Measurements from ENCODE around the gene OLFML1. TPM values are rescaled to one million over a fixed set of nuclear protein-coding genes. Genes with fewer than 3 reads are reported as not detected.
A peak's percentile ranks its signal among the peaks of the same experiment; 100 is the strongest.

The OLFML1 gene
- polyA plus RNA-seq (ENCODE audit: insufficient read length): 35.0 TPM

DNA sequence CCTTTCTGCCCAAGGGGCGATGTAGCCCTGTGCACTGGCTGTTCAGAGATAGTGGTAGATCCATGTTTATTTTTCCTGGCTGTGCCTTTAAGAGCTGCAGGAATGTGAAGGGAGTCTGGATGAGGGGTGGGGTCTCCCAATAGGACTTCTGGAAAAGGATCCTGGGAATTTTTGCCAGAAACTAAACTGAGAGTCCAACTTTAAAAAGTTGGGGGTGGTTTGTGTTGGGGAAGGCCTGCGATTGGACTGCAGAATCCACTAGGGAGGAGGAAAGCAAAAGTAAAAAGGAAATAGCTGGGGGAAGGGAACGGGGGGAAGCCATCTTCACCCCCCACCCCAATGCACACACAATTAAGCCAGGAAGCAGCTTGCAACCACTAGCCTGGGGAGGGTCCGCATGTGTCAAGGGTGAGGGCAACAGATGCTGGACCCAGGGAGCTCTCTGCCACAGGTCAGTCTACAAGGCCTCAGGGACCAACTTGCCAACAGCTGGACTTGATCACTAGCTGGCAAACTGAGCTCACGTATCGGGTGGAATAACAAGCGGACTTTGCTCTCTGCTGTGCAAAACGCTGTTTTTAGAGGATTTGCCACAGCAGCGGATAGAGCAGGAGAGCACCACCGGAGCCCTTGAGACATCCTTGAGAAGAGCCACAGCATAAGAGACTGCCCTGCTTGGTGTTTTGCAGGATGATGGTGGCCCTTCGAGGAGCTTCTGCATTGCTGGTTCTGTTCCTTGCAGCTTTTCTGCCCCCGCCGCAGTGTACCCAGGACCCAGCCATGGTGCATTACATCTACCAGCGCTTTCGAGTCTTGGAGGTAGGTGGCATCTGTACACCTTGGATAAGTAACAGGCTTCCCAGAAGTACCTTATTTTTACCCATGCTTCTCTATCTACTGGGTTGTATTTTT, at the start of gene OLFML1:
Gene OLFML1 (plus strand): TSS at position 321 of the 912 bp plus-strand sequence. CDS start 370 bp downstream, at position 691.
- peak; percentile 84 for DNase-seq (ENCODE audit: low read depth)

DNA sequence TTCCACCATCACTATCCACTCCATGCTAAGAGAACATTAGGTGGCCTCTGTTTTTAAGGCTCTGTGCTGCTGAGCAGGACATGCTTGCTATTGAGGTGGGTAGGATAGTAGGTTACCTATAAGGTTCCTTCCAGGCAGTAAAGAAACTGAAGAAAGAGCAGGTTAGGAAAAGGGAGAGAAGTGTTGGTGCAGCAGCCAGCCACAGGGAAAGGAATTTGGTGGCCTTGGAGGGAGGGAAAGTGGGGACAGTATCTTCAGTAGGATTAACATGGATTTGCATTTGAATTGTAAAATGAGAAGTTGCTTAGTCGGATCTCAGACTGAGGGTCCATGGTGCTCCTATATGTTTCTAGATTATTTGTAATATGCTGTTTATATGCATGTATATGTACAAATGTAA, 49.2 kb upstream of the OLFML1 start:
- DNase-seq (ENCODE audit: low read depth): no peak

DNA sequence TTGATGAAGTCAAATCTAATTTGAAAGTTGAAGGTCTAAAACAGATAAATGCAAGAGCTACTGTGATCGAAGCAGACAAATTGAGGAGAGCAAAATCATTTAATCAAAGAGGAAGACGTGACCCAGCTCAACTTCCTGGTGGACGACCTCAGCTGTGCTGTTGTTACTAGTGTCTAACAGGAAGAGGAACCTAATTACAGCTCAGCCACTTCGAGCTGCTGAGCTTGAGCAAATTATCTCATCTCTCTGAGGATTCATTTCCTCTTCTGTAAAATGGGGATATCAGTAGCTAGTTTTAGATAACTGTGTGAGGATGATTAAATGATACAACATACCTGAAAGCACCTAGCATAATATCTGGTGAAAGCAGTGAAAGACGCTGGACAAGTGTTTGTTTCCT, 48.6 kb upstream of the OLFML1 start:
- DNase-seq (ENCODE audit: low read depth): no peak

DNA sequence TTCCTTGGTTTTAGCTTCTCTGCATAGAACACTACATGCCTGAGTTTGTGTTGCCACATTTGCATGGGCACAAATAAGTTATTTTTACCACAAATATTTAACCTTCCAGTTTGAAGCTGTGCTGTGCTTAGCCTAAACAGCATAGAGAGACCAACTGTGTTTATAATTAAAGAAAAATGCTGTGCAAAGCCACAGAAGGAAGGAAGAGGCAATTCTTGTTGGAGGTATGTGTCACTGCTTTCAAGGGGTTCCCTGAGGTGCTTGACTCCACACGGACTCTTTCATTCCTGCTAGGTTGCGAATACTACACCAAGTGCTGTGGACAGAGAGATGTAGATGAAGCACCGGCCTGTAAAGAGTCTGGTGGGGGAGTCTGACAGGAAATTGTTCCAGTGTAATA, 47.6 kb upstream of the OLFML1 start:
- no peak for DNase-seq (ENCODE audit: low read depth)

DNA sequence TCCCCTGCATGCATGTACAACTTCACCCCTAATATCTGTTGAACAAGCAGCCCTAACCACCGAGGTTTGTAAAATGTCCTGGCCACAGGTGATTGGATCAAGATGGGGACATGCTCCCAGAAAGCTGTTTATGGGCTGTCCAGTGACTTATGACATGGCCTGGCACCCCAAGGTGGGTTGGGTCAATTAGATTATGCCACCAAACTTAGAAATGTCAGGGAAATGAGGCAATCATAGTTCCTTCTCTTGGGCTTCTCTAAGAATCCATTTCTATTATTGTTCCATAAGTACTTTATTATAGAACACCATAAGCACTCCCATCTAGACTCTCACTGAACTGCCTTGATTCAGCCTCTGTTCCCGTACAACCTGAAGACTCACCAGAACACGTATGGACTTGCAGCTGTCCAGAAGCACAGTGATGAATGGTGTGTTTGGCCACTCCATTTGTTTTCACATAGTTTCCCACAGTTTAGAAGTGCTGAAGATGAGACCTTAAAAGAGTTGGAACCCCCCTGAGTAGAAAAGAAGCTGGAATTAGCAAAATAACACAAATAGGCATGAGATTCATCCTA, 45.5 kb upstream of the OLFML1 start:
- no peak for DNase-seq (ENCODE audit: low read depth)

DNA sequence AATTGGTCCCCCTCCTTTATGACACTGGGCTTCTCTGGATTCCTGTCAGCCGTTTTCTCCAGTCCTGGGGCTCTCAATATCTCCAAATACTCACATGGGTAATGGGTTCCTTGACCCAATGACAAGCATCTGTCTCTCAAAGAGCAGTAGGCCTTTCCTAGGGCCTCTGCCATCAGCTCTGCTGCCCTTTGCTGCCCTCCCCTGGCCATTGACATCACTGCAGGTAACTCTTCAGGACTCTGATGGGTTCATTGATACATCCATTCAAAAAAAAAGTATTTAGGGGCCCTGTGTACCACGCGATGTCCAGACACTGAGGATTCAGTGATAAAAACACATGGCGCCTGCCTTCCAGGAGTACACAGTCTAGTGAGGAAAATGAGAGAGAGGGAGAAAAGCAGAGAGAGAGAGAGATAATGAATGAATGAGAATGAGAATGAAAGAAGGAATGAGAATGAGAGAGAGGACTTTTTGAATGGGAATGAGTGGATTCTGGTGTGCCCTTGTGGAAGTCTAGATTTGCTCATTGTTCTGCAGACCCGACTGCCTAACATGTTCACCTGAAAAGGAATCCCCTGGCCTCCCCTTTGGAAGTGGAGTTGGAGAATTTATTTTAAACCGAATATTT, 42.6 kb upstream of the OLFML1 start:
- DNase-seq (ENCODE audit: low read depth): no peak

DNA sequence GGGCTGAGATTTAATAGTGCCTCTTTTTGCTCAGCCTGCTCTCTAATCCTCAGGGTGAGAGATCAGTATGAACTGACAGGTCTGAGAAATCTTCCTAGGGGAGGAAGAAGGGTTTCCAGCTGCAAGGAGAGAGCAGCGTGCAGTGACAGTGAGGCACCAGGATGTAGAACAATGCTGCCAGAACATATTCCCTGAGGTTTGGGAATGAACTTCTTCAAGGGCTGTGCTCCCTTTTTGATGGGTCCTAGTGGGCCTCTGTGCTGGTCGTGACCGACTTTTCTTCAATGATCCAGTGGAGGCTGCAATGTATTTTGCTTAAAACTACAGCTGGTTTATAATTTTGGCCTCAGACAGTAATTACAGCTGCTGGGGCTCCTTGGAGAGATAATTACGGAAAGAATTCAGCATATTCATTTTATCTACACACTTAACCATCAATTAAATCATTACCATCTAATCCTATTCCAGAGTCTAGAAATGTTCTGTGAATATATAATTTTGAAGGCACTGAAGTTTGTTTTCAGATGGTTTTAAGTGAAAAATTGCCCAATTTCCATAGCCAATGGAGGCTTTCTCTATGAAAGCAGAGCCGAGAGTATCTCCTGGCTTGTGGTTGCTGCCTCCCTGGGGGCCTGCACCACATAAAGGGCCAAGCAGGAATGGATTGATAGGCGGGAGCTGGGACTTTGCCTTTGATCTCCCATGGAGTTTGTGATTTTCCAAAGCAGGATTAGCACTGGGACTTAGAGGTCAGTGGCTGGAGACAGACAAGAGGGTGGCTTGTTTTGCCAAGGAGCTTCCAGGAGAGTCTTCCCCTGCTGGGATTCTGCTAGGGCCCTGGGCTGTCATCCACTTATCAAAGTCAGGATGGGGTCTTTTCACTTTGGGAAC, 41.0 kb upstream of the OLFML1 start:
- DNase-seq (ENCODE audit: low read depth): no peak

DNA sequence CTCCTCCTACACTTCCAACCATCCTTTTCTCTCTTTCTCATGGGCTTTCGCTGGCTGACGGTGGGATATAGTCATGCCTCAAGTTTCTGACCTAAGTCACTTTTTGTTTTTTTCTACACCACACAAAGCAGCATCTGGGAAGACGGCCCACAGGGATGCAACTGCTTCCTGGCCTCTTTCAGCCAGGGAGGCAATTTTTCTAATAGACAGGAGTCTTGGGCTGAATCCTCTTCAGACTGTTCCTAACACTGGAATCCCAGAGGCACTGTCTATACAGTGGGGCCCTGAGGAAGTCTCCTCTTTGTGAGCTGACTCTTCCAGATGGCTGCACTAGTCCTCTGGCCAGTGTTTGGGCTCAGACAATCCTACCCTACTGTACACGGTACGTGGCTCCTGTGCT, 39.7 kb upstream of the OLFML1 start:
- no peak for DNase-seq (ENCODE audit: low read depth)

DNA sequence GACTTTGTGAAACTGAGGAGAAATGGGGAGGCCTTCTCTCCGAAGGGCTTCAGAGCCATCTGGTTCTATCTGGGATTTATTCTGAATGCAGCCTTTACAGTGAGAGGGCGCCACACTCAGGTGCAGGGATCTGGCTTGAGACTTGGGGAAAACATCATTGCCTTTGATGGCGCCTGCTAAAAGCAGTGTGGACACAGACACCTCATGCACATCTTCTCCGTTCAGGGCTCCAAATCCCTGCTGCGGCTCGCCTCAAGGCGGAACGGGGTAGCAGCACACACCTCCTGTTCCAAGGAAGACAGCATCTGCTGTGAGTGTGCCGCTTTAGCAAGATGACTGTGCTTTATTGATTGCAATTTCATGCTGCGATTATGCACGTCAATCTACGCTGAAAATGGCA, 37.1 kb upstream of the OLFML1 start:
- no peak for DNase-seq (ENCODE audit: low read depth)

DNA sequence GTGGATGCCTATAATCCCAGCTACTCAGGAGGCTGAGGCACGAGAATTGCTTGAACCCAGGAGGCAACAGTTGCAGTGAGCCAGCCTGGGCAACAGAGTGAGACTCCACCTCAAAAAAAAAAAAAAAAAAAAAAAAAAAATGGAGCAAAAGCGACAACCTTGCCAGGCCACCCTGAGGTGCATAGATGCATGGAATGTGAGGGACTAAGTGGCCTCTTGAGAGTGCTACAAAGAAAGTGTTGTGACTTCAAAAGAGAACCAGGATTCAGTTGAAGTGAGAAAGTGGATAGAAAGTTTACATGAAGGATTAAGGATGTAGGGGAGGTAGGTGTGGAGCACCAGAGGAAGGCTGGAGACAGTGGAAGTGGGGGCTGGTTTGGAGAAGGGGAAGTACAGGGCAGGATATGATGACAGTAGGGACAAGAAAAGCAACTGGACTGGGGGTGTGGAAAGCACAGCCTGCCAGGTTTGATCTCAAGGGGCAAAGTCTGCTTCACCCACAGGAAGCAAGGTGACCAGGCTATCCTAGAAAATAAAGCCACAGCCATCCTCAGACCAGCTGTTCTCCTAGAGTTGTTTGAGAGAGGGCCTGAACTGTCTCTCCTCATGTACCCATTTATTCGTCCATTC, 36.0 kb upstream of the OLFML1 start:
- no peak for DNase-seq (ENCODE audit: low read depth)

DNA sequence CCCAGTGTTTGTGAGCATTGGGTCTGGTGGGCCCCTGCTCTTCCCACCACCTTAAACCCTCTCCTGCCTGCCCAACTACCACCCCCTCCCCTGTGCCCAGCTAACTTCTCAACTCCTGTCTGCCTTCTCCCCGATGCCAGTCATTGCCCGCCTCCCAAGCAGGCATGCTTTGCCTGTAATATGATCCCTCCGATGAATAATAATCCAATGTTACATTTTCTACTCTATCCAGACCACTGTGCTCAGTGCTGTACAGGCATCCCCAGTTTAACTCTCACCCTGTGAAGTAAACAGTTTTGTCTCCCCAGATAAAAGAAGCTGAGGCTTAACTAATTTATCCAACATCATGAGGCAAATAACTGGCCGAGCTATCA, 35.5 kb upstream of the OLFML1 start:
- DNase-seq (ENCODE audit: low read depth): no peak

DNA sequence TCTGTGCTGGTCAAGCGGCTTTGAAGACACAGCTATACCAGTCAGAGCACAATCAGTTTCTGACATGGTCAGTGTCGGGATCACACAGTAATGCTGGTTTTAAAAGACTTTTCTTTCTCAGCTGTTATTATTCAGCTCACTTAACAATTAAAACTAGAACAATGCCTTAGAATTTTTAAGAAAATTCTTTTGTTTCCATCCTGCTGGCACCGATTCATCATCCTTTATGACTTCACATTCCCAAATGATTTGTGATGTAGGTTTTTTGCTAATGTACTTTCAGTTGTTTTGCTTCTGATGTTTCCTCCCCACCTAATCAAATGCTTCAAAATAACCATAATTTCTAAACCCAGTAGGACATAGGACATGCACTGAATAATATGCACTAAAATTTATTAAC, 34.5 kb upstream of the OLFML1 start:
- DNase-seq (ENCODE audit: low read depth): no peak

DNA sequence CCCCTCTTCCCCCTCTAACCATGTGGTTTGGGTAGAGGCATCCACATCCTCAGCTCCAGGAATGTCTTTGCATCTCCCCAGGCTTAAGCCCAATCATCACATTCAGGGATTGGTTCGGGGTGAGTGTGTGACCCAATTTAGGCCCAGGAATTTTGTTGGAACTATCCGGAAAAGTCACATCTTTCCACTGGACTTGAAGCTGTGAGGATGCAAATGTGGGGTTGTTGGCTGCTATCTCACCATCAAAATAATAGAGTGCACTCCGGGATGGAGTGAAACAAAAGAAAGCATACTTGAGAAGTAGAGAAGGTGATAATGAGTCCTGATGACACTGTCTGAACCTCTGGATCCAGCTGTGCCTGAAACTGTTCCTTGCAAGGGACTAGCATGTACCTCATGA, 33.8 kb upstream of the OLFML1 start:
- DNase-seq (ENCODE audit: low read depth): no peak

DNA sequence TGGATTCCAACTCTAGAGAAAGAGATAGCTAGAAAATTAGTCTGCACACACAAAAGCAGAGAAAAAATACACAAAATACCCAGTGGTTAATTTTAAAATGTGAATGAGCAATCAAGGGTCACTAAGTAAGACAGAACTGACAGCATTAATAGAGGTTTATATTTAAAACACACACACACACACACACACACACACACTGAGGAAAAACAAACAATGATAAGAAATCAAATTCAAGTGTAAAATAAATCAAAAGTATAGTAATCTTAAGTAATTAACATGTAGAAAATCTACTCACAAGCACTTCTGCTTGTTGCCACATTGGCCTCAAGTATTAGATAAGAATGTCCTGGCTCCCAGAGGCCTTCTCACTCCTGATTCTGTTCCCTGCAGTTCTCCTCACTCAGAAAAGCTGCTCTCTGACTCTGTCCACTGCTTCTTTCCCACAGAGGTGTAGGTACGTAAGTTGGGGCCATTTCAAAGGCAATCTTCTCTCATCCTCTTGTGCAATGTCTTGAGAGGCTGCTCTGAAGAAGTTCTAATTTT, 33.3 kb upstream of the OLFML1 start:
- no peak for DNase-seq (ENCODE audit: low read depth)

DNA sequence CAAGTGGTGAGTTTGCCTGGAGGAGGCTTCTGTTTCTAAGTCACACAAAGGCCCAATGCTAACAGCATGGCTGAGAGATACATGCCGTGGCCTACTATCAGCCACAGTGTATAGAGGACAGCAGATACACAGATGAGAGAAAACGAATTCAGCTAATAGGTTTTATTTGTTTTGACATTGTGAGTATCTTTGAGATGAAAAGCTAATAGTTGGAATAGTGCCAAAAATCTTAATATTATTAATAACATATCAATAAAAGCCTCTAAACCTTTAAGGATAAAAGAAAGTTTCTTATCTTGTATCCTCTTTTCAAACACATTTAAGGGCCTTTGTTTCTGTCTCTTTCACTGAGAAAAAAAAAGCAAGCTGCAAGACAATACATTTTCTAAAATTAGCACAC, 30.5 kb upstream of the OLFML1 start:
- no peak for DNase-seq (ENCODE audit: low read depth)

DNA sequence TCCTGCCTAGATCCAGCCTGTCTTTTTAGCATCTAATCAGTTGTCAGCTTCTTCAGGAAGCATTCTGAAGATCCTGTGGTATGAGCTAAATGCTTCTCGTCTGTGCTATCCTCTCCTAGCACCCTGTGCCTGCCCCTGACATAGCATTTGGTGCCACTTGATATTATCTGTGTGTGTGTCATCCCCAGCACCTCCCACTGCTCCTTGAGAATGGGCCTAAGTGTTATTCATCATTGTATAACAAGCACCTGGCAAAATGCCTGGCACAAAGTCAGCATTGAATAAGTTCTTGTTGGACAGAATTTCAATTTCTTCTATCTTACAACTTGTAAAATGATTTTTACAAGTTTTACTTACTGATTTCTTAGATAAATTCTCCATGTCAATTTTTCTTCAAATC, 28.1 kb upstream of the OLFML1 start:
- no peak for DNase-seq (ENCODE audit: low read depth)

DNA sequence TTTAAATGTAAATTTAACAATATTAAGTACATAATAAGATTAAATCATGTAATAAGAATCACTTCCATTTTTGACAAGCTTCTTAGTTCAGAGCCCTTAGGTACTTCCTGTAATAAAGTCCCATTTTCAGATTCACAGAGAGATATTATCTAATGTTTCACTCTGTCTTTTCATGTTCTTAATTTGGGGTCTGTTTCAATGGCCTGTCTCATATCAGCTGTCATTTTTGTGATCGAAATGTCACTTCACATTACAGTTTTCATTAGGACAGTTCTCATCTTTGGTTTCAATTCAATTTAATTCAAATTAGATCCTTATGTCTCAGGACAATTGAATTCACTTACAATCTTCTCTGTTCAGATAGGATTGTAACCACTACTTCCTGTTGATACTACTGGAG, 22.6 kb upstream of the OLFML1 start:
- no peak for DNase-seq (ENCODE audit: low read depth)

DNA sequence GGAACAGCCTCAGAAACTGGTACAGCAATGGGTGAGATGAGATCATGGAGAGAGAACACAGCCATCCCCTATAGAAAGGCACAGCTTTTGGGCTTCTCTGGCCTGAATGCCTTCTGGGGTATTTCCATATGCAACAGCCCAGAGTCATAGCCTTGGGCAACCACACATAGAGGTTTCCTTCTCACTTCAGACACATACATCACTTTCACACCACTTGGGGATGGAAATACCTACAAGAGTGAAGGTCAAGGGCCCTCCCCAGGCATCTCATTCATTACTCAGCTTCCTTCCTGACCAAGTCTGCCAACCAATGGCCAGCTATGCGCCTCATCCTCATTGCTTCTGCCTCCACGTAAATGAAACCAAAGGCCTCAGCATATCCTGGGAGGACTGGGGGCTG, 17.7 kb upstream of the OLFML1 start:
- DNase-seq (ENCODE audit: low read depth): no peak

DNA sequence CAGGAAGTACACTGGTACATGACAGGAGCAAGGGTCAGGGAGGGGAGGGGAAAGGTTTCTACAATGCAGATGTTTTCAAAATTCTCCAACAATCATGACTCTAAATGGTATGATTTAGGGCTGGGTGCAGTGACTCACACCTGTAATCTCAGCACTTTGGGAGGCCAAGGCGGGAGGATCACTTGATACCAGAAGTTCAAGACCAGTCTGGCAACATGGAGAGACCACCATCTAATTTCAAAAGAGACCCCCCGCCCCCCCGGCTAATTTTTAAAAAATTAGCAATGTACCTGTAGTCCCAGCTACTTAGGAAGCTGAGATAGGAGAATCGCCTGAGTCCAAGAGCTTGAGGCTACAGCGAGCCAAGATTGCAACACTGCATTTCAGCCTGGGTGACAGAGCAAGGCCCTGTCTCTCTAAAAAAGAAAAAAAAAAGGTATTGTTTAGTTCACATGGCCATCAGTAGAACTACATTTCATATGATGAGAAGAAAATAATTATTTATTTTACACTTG, 15.9 kb upstream of the OLFML1 start:
- DNase-seq (ENCODE audit: low read depth): no peak

DNA sequence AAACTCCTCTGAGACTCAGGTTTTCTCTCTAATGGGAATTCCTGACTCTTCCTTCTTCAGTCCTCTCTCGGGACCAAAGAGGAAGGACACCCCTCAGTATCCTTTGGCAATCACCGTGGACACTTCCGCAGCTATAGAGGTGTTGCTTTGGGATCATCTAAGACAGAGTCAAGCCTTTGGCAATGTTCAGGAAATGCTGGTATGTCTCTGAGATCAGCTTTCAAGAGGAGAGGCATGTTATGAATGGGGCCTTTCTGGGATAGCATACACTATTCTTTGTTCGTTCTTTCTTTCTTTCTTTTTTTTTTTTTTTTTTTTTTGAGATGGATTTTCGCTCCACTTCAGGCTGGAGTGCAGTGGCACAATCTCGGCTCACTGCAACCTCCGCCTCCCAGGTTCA, 14.2 kb upstream of the OLFML1 start:
- DNase-seq (ENCODE audit: low read depth): no peak

DNA sequence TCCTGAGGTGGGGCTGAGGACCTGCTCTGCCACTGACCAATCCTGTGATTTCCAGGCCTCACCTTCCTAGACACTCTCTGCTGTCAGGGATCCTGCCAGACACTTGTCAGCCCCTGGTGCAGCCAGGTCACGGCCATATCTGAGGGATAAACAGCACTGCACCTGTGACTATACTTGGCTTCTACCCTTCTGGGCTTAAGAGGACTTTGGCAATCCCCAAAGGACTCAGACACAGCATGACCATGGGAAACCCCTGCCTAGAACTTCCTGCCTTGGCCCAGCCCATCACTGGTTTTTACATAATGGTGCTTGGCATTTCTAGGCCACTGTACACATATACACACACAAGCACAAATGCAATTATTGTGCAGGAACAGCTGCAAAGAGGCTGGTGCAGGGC, 11.6 kb upstream of the OLFML1 start:
- no peak for DNase-seq (ENCODE audit: low read depth)

All from forelimb muscle (tissue), 1 donor.